GM19372 (cell line): ENCODE results near the gene ADORA1.

Source experiments
- ATAC-seq: cut with Tn5 transposase; IDR thresholded peaks from one replicate; pipeline ENCODE4 v1.9.1; 2021; ENCODE audit warnings: mild to moderate bottlenecking, low read depth, moderate library complexity; ENCODE audit not compliant: unreplicated experiment

ADORA1 gene

DNA sequence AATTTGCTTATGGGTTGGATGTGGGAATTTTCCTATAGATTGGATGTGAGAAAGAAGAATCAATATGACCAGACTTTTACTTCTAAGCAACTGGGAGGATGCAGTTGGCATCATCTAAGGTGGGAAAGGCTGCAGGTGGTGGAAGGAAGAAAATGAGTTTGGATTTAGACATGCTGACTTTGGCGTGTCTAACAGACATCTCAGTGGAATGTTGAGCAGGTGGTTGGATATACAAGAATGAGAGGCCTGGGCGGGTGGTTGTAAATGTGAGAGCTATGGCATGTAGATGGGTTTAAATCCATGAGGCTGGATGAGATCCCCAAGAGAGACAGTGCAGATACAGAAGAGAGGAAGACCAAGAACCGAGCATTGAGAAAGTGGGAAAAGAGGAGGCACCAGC is 10.5 kb downstream of the ADORA1 start:
- no peak for ATAC-seq

DNA sequence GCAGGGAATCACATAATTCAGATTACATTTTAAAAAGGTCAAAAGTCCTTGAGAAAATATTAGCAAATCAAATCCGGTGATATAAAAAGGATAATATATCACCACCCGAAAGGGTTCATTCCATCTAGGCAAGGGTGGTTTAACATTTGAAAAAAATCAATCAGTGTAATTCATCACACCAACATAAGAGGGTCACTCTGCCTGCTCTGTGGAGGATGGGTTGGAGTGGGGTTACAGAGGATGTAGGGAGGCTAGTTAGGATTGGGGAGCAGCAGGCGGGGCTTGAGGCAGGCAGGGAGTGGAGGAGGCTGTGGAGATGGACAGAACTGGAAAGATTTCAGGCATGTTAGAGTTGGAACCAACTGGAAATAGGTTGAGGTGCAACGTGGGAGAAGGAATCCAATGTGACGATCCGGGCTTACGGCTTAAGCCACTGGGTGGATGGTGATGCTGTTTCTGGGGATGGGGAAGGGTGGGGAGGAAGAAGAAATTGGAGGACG is 12.5 kb downstream of the ADORA1 start:
- no peak for ATAC-seq

DNA sequence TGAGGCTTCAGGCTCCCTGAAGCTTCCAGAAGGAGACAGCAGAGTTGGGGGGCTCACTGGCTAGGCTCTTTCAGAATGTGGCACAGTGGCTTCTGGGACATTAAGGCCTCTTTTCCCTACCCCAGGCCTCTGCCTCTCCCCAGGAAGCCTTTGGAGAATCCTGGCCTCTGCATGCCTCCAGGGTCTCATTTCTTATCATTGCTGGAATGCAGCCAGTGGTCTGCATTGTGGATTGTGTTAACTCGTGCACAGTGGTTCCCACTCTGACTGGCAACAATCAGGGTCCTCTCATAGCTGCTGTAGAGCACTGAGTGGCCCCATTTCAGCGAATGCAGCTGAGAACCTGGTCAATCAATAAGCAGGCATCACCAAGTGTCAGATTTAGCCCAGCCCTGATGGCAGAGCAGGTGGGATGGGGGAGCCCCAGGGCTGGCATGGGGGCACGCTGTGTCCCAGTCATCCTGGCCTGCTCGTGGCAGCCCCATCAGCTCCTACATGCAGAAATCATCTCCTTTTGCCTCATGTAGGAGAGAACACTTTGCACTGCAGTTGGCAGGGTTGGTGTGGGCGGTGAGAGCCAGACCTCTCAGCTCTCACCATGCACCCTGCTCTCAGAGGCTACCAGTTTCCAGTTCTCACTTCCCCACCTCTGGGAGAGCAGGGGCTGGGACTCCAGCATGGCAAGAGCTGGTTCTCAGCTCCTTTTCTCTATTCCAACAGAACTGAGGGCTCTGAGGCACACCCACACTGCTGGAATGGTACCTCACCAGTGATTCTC is 13.4 kb downstream of the ADORA1 start:
- ATAC-seq = no peak

DNA sequence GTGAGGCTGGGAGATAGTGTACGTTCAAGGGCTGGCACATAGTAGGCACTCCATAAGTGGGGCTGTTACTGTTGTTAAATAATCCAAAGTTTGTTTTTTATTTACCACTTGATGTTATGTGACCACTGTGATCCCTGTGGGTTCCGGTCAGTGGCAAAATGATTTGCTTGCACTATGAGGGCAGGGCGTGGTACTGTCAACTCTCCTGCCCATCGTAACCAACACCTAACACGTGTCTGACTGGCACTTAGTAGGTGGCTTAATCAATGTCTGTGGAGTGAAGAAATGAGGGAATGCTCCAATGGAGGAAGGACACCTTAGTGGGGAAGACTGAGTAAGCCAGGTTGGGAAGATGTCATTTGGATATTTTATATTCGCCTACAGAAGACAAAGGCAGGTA is 14.6 kb downstream of the ADORA1 start:
- no peak for ATAC-seq

DNA sequence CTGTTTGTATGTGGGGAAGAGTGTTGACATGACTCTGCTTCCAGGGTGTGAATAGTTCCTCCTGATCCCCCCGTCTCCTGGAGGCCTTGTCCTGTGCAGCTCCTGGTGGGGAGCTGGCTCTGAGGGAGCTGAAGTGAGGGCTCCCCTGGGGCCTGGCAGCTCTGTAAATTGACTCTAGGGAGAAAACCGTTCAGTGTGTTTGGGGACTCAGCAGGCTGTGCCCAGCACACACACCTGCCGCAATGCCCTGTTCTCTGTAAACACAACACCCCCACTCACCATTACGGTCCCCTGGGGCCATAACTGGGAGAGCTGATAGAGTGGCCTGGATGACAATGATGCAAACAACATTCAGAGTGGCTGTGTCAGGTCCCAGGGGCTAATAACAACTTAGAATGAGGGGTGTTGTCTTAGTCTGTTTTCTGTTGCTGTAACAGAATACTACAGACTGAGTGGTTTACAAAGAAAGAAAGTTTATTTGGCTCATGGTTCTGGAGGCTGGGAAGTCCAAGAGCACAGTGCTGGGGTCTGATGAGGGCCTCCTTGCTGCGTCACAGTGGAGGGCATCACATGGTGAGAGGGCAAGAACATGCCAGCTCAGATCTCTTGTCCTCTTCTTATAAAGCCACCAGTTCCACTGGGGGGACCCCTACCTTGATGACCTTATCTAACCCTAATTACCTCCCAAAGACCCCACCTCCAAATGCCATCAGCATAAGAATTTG is 15.3 kb downstream of the ADORA1 start:
- ATAC-seq = no peak

DNA sequence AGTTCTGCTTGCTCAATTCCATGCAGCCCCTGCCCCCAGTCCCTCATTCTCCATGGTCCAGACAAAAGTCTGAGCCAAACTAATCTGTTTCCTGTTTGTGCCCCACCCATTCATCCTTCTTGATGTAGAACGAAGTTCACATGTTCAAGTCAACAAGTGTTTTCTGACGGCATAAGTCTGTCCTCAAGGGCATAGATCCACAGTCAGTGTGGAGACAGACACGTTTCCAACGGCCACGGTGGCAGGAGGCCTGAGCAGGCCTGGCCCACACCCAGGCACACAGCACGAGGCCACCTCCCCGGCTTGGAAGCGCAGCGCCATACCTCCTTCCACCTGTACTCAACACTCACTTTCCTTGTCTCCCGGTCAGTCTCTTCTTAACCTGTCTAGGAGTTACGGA is 16.1 kb downstream of the ADORA1 start:
- ATAC-seq = no peak

DNA sequence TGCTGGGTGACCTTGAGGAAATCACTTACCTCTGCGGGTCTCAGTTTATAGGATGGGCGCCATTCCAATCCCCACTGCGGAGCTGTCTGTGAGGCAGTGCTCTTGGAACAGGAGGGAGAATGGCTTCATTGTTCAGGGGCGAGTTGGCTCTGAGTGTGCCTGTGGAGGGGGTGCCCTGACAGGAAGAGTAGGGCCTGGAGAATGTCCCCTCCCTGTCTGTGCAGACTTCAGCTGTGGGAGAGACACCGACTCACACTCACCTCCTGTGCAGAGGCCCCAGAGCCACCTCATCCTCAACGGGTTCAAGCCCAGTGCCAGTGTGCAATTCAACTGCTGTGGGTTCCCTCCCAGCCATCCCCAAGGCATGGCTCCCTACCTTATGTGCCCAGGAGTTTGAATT is 17.1 kb downstream of the ADORA1 start:
- ATAC-seq = no peak

DNA sequence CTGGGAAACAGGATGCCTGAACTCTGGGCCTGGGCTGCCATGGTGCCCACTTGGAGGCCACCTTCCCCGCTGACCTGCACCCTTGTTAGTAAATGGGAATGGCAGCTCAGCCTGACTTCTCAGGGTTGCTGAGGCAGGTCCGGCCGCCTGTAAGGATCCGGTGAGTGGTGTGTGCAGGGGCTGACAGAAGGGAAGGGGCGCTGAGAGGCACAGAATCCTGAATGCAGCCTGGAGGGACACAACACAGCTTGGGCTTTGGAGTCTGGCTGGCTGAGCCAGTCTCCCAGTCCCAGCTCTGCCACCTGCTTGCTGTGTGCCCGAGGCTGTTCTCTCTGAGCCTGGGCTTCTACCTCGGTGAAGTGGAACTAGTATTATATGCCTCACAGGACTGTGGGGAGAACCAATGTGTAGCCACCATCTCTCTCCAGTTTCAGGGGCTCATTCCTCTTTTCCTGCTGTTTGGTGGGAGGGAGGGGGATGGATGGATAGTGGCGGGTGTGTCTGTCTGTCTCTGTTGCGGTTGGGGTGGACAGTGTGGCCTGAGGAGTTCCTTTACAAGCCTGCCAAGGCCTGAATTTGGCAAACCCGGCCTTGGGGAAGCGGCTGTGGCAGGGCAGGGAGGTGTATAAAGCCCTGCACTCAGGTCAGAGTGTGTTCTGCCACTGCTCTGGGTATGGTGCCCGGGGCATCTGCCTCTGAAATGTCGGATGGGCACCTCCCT is 18.0 kb downstream of the ADORA1 start:
- no peak for ATAC-seq

DNA sequence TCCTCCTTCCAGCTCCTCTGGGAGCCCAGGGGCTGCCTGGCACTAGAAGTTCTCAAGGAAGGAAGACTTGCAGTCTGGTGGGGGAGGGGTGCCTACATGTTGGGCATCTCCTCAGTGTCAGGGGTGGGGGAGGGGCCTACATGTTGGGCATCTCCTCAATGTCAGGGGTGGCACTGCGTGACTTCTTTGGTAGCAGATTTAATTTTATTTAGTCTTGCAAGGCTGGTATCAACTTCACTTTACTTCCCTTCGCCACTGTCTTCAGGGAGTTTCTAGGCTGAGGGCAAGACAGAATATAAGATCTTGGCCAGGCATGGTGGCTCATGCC is 18.5 kb downstream of the ADORA1 start:
- no peak for ATAC-seq

DNA sequence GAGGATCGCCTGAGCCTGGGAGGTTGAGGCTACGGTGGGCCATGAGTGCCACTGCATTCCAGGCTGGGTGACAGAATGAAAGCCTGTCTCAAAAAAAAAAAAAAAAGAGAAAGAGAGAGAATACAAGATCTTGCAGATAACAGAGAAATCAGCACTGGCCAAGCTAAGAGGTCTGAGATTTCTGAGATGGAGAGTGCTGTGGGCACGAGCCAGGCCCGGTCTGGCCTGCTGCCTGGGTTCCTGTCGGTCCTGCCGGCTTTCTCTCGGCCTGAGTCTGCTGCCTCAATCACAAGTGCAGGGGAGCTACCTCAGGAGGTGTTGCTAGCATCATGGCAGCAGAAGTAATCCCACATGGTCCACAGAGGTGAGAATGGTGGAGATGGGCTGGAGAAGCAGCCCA is 19.0 kb downstream of the ADORA1 start:
- ATAC-seq = no peak

DNA sequence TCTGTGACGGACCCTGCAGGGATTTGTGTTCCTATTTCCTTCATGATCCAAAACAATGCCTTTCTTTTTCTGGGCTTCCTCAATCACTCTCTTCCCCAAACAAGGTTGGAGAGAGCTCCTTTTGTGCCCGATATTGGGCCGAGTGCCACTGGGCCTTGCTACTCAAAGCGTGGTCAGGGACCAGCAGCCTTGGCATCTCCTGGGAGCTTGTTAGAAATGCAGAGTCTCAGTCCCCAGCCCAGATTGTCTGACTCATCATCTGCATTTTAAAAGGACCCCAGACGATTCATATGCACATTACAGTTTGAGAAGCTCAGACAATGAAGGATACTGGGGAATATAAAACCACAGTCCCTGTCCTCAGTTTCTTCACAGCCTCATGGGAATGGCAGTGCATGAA is 19.9 kb downstream of the ADORA1 start:
- no peak for ATAC-seq

DNA sequence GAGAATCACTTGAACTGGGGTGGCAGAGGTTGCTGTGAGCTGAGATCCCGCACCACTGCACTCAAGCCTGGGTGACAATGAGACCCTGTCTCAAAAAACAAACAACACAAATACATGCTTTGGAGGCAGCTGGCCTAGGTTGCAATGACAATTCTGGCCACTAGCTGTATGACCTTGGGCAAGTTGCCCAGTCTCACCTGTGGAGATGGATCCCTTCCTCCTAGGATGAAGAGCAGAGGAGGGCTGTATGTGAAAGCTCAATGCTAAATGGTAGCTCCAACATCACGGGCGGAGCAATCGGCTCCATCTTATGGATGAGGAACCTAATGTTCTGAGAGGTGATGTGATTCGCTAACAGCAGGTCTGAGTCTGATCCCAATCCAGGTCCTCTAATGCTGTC is 20.6 kb downstream of the ADORA1 start:
- ATAC-seq = no peak

DNA sequence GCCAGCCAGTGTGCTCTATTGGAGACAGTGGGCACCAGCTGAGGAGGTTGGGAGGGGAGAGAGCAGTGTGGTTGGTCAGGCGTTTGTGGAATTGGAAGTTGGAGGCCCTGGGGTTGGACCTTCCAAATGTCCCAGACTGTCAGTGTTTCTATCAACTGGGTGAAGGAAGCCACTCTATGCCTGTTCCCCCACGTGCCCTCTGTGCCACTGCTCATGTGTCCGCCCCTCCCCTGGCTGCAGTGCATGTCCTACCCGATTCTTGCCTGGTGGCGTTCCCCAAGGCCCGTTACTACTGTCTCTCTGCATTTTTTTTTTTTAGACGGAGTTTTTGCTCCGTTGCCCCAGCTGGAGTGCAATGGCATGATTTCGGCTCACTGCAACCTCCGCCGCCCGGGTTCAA is 21.1 kb downstream of the ADORA1 start:
- no peak for ATAC-seq

DNA sequence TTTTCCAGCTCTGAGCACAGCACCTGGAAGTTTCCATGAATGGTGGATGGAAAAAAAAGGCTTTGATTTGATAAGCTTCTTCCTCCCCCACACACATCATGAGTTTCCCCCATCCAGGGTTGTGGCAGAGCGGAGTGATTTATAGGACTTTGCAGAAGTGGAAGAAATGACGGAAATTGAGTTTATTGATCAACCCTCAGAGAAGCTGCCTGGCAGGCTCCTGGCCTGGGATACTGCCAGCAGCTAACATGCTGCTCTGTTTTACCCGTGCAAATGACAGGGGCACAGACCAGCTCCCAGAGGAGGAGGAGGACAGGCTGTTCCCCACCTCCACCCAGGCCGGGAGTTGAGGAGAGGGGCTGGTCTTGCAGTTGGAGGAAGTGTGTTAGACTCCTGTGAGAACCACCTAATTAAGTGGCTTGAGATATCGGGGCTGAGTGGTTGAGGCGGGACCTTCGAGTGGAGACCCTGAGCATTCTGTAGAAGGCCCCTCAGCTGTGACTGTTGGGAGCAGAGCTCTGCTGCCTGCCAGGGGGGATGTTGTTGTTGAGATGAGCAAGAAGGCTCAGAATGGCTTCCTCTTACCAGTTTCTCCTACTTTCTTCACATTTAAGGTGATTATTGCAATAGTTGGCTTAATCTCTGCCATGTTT is 21.8 kb downstream of the ADORA1 start:
- no peak for ATAC-seq

DNA sequence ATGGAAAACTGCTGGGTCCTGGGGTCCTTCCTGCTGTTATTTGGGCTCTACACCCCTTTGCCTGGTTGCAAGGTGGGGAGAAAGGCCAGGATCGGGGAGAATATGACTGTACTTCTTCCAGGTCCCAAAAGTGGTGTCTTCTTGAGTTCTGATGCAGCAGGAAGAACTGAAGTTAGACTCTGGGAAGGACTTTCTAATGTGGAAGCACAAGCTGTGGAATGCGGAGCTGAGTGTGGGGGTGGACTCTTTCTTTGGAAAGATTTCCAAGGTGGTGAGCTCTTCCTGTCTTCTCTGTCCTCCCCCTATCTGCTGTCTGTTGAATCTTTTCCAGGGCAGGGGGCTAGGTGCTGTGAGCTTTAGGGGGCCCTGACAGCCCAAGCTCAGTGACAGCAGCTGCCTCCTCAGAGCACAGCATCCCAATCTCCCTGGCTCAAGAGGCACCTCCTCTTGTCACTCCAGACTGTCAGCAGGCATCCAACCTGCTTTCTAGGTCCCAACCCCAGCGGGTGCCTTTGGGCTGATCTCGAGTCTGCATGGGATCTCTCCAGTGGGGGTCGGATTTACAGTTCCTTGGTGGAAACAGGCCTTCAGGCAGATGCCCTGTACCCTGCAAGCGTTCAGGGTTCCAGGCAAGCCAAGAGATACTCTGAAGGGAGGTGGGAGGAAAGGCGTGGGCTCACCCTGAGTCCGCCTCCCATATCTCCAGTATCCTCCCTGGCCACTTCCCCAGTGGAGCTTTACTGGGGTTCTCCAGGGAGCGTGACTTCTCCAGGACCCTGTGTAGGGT is 23.2 kb downstream of the ADORA1 start:
- ATAC-seq = no peak

DNA sequence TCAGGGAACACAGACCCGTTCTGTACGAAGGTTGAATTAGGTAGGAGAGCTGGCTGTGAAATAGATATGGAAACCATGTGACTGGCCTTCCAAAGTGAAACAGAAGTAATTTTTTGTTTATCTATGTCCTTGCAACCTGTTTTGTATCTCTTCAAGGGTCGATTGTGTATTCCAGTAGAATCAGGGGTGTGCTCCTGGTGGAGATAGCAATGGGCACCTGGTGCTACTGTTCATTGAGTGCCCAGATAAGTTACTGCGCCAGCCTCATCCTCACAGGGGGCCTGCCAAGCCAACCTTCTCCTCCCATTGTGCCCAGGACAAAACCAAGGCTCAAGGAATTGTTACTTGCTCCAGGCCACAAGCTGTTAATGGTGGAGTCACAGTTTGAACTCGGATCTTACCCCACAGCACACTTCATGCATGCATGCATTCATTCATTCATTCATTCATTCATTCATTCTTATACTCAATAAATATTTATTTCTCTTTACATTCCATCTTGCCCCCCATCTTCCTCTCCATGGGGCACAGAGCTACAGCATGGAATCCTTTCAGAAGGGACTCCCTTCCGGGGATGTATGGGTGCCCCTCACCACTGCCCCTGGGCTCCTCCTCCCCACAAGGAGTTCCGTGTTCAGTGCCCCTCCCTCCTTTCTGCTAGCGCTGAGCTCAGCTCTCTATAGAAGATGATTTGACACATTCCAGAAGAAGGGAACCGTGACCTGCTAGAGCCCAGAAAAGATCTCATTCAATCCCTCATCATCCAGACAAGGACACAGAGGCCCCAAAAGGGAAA is 24.0 kb downstream of the ADORA1 start:
- ATAC-seq = no peak

DNA sequence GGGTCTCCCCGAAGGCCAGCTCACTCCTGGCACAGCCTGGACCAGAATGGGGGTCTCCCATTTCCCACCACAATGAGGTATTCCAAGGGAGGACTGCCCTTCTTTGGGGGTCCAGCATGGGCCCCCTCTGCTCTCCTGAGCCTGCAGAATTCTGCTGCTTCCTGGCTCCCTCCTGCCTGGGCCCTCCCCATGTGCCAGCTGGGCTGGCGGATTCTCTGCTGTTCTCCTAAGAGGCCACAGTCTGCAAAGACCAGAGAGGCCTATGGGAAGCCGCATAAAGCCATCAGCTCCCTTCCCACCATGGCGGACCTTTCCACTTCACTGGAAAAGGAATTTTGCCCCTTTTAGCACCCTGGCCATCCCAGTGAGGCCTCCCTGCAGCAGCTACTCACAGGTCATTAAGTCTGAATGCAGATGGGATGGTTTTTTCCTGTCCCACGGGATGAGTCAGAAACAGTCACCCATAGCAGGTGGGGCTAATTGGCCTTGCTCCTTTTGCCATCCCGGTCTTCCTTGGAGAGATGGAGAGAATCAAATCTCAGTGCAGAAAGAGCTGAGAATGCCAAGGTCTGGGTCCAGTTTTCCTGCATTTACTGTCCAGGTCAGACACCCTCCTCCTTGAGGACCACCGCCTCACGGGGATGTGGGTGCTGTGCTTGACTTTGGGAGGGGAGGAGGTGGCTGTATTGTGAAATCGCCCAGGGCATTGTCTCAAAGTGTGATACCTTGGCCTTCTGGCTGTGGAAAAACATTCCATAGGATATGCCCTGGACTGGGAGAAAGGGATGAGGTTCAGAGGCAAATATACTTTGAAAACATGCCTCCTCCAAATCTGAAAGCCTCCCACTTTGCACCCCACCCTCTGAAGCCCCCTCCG is 24.9 kb downstream of the ADORA1 start:
- no peak for ATAC-seq
